ENCODE measurements around the gene ACKR3.

Gene ACKR3

DNA sequence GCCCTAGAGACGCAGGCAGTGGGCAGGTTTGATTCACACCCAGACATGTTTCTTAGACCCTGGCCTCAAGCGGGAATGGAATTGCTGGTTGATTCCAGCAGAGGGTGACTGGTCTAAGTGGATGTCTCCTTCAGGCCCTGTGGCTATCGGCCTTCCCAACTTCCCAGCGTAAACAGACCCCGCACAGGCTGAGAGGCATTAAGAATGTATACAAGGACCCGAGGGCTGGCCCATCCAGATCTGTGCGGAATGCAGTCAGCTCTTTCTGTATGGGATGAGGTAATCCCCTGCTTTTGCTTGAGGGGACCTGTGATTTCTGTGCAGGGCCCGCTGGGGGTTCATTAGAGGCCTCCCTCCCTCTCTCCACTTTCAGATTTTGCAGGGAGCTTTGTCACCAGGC lies 6.5 kb downstream of the ACKR3 start:
- H4K20me1 ChIP-seq (ENCODE audit: insufficient read depth, low read length, poor library complexity, severe bottlenecking), result no peaks in the 10 kb centered on the region
- peaks cover 4% of the 10 kb centered on the region for H3K4me1 ChIP-seq (ENCODE audit: insufficient read depth, low read length, poor library complexity, severe bottlenecking)
- H3K9me3 ChIP-seq (ENCODE audit: insufficient read depth, low read depth, low read length), result no peaks in the 10 kb centered on the region
- H3K4me2 ChIP-seq (ENCODE audit: low read depth, low read length, poor library complexity, severe bottlenecking), result no peak overlapping the region
- H3K9ac ChIP-seq (ENCODE audit: low read depth, low read length, poor library complexity, severe bottlenecking), result no peak overlapping the region
- H2AFZ ChIP-seq (ENCODE audit: low read length), result no peak overlapping the region
- no peaks in the 10 kb centered on the region for H3K27me3 ChIP-seq (ENCODE audit: insufficient read depth, low read length, poor library complexity, severe bottlenecking)
- TF ChIP-seq, protein P1, sequence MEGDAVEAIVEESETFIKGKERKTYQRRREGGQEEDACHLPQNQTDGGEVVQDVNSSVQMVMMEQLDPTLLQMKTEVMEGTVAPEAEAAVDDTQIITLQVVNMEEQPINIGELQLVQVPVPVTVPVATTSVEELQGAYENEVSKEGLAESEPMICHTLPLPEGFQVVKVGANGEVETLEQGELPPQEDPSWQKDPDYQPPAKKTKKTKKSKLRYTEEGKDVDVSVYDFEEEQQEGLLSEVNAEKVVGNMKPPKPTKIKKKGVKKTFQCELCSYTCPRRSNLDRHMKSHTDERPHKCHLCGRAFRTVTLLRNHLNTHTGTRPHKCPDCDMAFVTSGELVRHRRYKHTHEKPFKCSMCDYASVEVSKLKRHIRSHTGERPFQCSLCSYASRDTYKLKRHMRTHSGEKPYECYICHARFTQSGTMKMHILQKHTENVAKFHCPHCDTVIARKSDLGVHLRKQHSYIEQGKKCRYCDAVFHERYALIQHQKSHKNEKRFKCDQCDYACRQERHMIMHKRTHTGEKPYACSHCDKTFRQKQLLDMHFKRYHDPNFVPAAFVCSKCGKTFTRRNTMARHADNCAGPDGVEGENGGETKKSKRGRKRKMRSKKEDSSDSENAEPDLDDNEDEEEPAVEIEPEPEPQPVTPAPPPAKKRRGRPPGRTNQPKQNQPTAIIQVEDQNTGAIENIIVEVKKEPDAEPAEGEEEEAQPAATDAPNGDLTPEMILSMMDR (conservative IDR thresholded peaks at IDR 0.05; ENCODE audit: low read length), result no peak
- H3K79me2 ChIP-seq (ENCODE audit: insufficient read depth, low read length), result peaks cover 2% of the 10 kb centered on the region; the same call in 1 of the 2 replicates
- H3K36me3 ChIP-seq (ENCODE audit: insufficient read depth, low read length), result peaks cover 10% of the 10 kb centered on the region; the same call in 1 of the 2 replicates
- no peak overlapping the region for H3K4me3 ChIP-seq (ENCODE audit: low read length, poor library complexity, severe bottlenecking)
- no peaks in the 10 kb centered on the region for H3K9me2 ChIP-seq (replicated peaks; ENCODE audit: low read depth, low read length)
- H3F3A ChIP-seq (ENCODE audit: low read depth), result no peaks in the 10 kb centered on the region

DNA sequence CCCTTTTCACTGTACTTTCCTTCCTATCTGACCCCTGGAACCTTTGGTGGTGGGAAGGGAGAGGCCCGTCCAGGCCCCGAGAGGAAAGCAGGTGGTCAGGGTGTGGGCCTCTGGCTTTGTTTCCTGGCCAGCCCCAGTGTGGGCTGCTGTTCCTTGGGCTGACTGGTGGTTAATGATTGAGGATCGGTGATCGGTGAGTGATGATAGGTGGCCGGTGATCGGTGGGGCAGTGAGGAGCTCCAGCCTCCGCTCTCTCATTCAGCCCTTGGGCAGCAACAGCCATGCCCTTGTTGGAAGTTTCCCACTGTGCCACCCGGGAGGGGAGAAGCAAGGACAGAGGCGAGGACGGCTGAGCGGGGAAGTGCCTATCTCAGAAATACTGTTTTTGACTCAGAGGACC lies 7.3 kb downstream of the ACKR3 start:
- Histone ChIP-seq H3K36me3 (ENCODE audit: insufficient read depth, low read length) (peaks cover 16% of the 10 kb centered on the region; the same call in 1 of the 2 replicates), H3K27me3 (ENCODE audit: insufficient read depth, low read length, poor library complexity, severe bottlenecking) (no peaks in the 10 kb centered on the region), H3K4me2 (ENCODE audit: low read depth, low read length, poor library complexity, severe bottlenecking) (no peak overlapping the region), H2AFZ (ENCODE audit: low read length) (no peak overlapping the region), H3K4me3 (ENCODE audit: low read length, poor library complexity, severe bottlenecking) (no peak overlapping the region), H3K9me2 (replicated peaks; ENCODE audit: low read depth, low read length) (no peaks in the 10 kb centered on the region), H3K9me3 (ENCODE audit: insufficient read depth, low read depth, low read length) (no peaks in the 10 kb centered on the region), H3K9ac (ENCODE audit: low read depth, low read length, poor library complexity, severe bottlenecking) (no peak overlapping the region), H4K20me1 (ENCODE audit: insufficient read depth, low read length, poor library complexity, severe bottlenecking) (no peaks in the 10 kb centered on the region), H3F3A (ENCODE audit: low read depth) (no peaks in the 10 kb centered on the region), H3K79me2 (ENCODE audit: insufficient read depth, low read length) (no peaks in the 10 kb centered on the region; the same call in 1 of the 2 replicates), H3K4me1 (ENCODE audit: insufficient read depth, low read length, poor library complexity, severe bottlenecking) (no peaks in the 10 kb centered on the region)
- TF ChIP-seq EZH2phosphoT487 (IDR thresholded peaks at IDR 0.05; ENCODE audit: borderline replicate concordance), result no peak
- TF ChIP-seq, protein P1 (conservative IDR thresholded peaks at IDR 0.05; ENCODE audit: low read length), result no peak

DNA sequence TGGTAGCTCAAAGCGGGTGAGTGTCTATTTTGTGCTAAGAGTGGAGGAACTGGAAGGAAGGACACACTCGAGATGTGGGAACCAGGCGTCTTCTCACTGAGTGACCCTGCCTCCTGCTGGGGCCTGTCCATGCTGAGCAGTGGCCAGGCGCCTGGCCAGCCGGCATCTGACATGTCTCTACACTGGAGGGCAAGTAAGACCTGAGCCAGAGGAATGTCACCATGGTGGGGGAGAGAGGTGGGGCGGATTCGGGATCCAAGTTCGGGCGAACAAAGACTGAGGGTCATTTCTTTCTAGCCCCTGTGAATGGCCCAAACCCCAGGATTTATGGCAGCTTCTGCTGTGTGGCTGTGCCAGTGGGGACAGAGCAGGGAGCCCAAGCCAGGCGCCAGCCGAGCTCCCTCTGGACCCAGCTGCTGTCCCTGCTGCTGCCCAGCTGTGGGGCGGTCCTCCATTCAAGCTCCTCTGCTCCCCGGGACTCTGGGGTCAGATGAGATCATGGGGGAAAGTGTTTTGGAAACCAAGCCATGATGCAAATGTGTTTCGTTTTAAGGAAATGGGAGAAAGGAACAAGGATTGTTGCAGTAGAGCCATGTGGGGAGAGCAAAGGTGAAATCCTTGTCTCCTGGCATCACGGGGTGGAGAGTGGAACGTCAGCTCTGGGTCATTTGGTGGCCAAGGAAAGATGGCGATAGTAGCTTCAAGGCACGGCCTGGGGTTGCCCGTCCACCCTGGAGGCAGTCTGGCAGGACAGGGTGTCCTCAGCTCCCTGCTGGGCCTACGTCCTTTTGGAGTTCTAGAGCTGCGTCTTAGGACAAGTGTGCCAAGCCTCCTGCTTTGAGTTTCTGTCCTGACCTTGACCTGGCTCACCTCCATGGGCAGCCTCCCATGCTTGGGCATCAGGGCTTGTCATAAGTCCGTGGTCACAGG lies 8.1 kb downstream of the ACKR3 start:
- Histone ChIP-seq H3F3A (ENCODE audit: low read depth) (no peaks in the 10 kb centered on the region), H3K9me3 (ENCODE audit: insufficient read depth, low read depth, low read length) (no peaks in the 10 kb centered on the region), H3K4me2 (ENCODE audit: low read depth, low read length, poor library complexity, severe bottlenecking) (no peak overlapping the region), H3K4me1 (ENCODE audit: insufficient read depth, low read length, poor library complexity, severe bottlenecking) (peaks cover 4% of the 10 kb centered on the region), H2AFZ (ENCODE audit: low read length) (no peak overlapping the region), H3K36me3 (ENCODE audit: insufficient read depth, low read length) (peaks cover 16% of the 10 kb centered on the region; the same call in 1 of the 2 replicates), H3K9ac (ENCODE audit: low read depth, low read length, poor library complexity, severe bottlenecking) (no peak overlapping the region), H3K79me2 (ENCODE audit: insufficient read depth, low read length) (no peaks in the 10 kb centered on the region; the same call in 1 of the 2 replicates), H3K27me3 (ENCODE audit: insufficient read depth, low read length, poor library complexity, severe bottlenecking) (no peaks in the 10 kb centered on the region), H3K9me2 (replicated peaks; ENCODE audit: low read depth, low read length) (no peaks in the 10 kb centered on the region), H3K4me3 (ENCODE audit: low read length, poor library complexity, severe bottlenecking) (no peak overlapping the region), H4K20me1 (ENCODE audit: insufficient read depth, low read length, poor library complexity, severe bottlenecking) (no peaks in the 10 kb centered on the region)
- TF ChIP-seq EZH2phosphoT487 (IDR thresholded peaks at IDR 0.05; ENCODE audit: borderline replicate concordance), result no peak
- TF ChIP-seq, protein P1 (conservative IDR thresholded peaks at IDR 0.05; ENCODE audit: low read length), result no peak
